Measurements from ENCODE around the gene FPR2.

FPR2 gene

DNA sequence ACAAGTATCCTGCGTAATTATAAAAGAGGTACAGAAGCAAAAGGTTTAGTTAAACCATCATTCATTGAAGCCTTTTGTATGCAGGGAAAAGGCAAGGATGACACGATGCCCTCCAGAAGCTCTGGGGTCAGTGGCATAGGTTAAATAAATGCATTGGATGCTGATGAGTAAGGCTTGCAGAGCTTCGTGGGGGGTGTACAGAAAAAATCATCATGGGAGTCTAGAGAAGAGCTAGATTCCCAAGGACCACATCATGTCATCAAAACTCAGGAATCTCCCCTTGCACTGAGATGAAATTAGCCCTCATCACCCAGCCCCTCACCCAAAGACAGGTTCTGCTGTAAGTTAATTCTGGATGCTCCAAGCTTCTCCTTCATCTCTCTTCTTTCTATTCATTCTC lies 17.6 kb upstream of the FPR2 start:
- Histone ChIP-seq H3K4me1 (ENCODE audit: control insufficient read depth, insufficient read depth, low read length) (peaks cover 10% of the 10 kb centered on the region), H3K9ac (ENCODE audit: low read depth, low read length) (peak overlapping the region; percentile 54), H3K4me3 (ENCODE audit: low read length) (no peak overlapping the region), H3K36me3 (ENCODE audit: insufficient read depth, low read length) (no peaks in the 10 kb centered on the region), H3K9me3 (replicated peaks; ENCODE audit: low read length) (no peaks in the 10 kb centered on the region), H3K27me3 (ENCODE audit: control insufficient read depth, insufficient read depth, low read length) (no peaks in the 10 kb centered on the region), H3K4me2 (ENCODE audit: low read length) (peak overlapping the region; percentile 68)

DNA sequence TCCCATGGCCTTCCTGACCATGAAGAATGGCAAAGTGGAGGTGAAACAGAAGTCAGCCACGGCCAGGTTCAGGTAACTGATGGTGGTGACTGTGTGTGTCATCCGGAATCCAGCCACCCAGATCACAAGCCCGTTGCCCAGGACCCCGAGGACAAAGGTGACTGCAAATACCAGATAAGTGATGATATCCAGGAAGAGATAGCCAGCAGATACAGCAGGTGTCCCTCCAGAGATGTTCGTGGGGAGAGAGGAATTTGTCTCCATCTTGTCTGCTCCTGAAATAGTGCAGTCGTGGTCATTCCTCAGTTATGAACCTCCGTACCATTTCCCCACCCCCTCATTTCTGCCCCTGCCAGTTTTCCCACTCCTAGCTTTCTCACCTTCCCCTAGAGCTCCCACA lies 14.2 kb upstream of the FPR2 start:
- peaks cover 4% of the 10 kb centered on the region for H3K4me1 ChIP-seq (ENCODE audit: control insufficient read depth, insufficient read depth, low read length)
- no peak overlapping the region for H3K4me2 ChIP-seq (ENCODE audit: low read length)
- H3K4me3 ChIP-seq (ENCODE audit: low read length): no peak overlapping the region
- H3K9me3 ChIP-seq (replicated peaks; ENCODE audit: low read length): no peaks in the 10 kb centered on the region
- no peak overlapping the region for H3K9ac ChIP-seq (ENCODE audit: low read depth, low read length)
- H3K27me3 ChIP-seq (ENCODE audit: control insufficient read depth, insufficient read depth, low read length): no peaks in the 10 kb centered on the region
- H3K36me3 ChIP-seq (ENCODE audit: insufficient read depth, low read length): no peaks in the 10 kb centered on the region

DNA sequence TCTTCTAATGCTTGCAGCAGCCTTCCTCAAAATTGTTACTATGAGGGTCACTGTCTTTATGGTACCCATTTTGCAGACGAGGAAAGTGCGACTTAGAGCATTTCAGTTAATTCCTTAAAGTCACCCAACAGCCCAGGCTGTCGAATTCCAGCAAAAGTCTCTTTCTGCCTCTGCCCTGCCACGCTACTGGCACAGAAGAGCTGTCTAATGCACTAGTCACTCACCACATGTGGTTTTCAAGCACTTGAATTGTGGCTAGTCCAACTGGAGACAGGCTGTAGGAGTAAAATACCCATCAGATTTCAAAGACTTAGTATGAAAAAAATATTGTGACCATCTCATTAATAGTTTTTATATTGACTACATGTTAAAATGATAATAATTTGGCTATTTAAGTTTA lies 11.0 kb upstream of the FPR2 start:
- no peaks in the 10 kb centered on the region for H3K27me3 ChIP-seq (ENCODE audit: control insufficient read depth, insufficient read depth, low read length)
- H3K9me3 ChIP-seq (replicated peaks; ENCODE audit: low read length): no peaks in the 10 kb centered on the region
- peaks cover 5% of the 10 kb centered on the region for H3K4me1 ChIP-seq (ENCODE audit: control insufficient read depth, insufficient read depth, low read length)
- no peak overlapping the region for H3K4me3 ChIP-seq (ENCODE audit: low read length)
- H3K9ac ChIP-seq (ENCODE audit: low read depth, low read length): no peak overlapping the region
- H3K4me2 ChIP-seq (ENCODE audit: low read length): peak overlapping the region; percentile 10
- no peaks in the 10 kb centered on the region for H3K36me3 ChIP-seq (ENCODE audit: insufficient read depth, low read length)

DNA sequence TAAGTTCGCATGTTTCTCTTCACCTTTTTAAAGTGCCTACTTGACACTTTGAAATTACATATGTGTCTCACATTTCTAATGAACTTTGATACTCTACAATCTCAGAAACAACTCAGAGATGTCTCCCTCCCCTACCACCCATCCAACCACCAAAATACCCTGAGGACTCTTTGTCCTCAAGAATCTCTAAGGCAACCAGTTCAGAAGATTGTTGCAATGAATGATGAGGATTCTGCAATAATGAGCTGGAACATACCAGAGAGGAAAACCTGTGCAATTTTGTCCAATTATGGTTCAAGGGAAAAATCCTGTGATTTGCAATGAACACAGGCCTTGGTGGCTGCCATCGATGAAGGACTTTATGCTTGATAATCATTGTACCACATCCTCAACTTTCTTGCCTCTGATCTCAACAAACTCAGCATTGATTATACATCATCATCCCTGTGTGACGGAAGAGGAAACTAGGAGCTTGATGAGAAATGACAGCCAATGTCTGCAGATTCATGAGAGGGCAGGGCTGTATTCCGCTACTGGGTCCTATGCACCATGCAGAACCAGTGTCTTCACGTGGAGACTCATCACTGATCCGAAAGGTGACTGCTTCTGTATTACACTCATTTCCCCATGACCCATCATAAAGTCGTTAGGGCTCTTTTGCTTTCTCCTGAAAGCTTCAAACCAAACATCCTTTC lies 10.4 kb upstream of the FPR2 start:
- Histone ChIP-seq H3K4me1 (ENCODE audit: control insufficient read depth, insufficient read depth, low read length) (peaks cover 5% of the 10 kb centered on the region), H3K9me3 (replicated peaks; ENCODE audit: low read length) (no peaks in the 10 kb centered on the region), H3K9ac (ENCODE audit: low read depth, low read length) (no peak overlapping the region), H3K4me3 (ENCODE audit: low read length) (no peak overlapping the region), H3K4me2 (ENCODE audit: low read length) (peak overlapping the region; percentile 10), H3K27me3 (ENCODE audit: control insufficient read depth, insufficient read depth, low read length) (no peaks in the 10 kb centered on the region), H3K36me3 (ENCODE audit: insufficient read depth, low read length) (no peaks in the 10 kb centered on the region)

DNA sequence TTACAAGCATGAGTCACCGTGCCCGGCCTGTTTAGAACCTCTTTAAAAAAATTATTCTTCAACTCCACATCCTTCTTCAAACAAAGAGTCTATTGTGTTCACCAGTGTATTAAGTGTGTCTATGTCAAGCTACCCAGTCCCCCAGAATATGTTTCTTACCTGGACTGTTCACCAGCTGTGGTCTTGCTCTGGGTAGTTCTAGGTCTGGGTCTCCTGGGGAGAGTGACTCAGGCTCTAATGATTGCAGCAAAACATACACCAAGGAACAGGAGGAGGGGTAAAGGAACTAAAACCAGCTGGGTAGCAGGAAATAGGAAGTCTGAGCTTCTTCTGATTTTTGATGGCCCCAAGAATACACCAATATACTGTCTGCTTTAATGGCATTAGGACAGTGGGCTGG lies 9.3 kb upstream of the FPR2 start, which contains the start of gene FPR1:
TSS of gene FPR1 (minus strand) at position 224 of the 400 bp plus-strand sequence. CDS start 4,884 bp downstream, outside the sequence.
- no peaks in the 10 kb centered on the region for H3K27me3 ChIP-seq (ENCODE audit: control insufficient read depth, insufficient read depth, low read length)
- no peaks in the 10 kb centered on the region for H3K9me3 ChIP-seq (replicated peaks; ENCODE audit: low read length)
- H3K4me3 ChIP-seq (ENCODE audit: low read length): no peak within 1 kb of the TSS
- peaks cover 5% of the 10 kb centered on the region for H3K4me1 ChIP-seq (ENCODE audit: control insufficient read depth, insufficient read depth, low read length)
- no peak within 1 kb of the TSS for H3K9ac ChIP-seq (ENCODE audit: low read depth, low read length)
- H3K36me3 ChIP-seq (ENCODE audit: insufficient read depth, low read length): no peaks in the 10 kb centered on the region
- no peak within 1 kb of the TSS for H3K4me2 ChIP-seq (ENCODE audit: low read length)

DNA sequence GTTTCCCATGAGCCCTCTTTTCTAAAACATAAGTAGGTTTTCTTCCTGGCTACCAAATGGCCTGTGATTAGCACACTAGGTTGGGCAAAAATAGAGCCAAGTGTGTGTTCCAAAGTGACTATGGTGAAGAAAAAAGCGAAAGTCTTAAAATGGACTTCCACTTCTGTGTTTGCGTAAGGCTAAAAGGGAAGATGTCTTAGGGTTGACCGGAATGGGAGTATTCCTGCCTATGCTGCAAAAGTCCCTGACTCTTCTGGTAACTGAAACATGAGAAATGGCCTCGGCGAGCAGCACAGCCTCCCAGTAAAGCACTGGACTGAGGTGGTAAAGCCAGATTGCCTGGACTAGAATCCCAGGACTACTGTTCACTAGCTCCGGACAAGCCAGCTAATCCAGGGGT lies 6.9 kb upstream of the FPR2 start:
- no peak overlapping the region for H3K9ac ChIP-seq (ENCODE audit: low read depth, low read length)
- no peaks in the 10 kb centered on the region for H3K36me3 ChIP-seq (ENCODE audit: insufficient read depth, low read length)
- H3K4me1 ChIP-seq (ENCODE audit: control insufficient read depth, insufficient read depth, low read length): peaks cover 5% of the 10 kb centered on the region
- no peak overlapping the region for H3K4me2 ChIP-seq (ENCODE audit: low read length)
- H3K9me3 ChIP-seq (replicated peaks; ENCODE audit: low read length): no peaks in the 10 kb centered on the region
- no peaks in the 10 kb centered on the region for H3K27me3 ChIP-seq (ENCODE audit: control insufficient read depth, insufficient read depth, low read length)
- H3K4me3 ChIP-seq (ENCODE audit: low read length): no peak overlapping the region

DNA sequence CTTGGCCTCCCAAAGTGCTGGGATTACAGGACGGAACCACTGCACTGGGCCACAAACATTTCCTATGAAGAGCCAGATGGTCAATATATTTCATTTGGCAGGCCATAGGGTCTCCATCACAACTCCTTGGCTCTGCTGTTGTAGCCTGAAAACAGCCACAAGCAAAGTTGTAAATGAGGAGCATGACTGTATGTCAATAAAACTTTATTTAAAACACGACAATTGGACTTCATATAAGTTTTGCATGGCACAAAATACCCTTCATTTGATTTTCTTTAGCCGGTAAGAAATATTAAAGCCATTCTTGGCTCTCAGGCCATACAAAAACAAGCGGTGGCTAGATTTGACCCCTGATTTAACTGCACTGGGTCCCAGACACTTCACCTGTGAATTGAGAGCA lies 6.2 kb upstream of the FPR2 start:
- Histone ChIP-seq H3K36me3 (ENCODE audit: insufficient read depth, low read length) (no peaks in the 10 kb centered on the region), H3K9ac (ENCODE audit: low read depth, low read length) (no peak overlapping the region), H3K9me3 (replicated peaks; ENCODE audit: low read length) (no peaks in the 10 kb centered on the region), H3K4me3 (ENCODE audit: low read length) (no peak overlapping the region), H3K4me2 (ENCODE audit: low read length) (no peak overlapping the region), H3K4me1 (ENCODE audit: control insufficient read depth, insufficient read depth, low read length) (peaks cover 5% of the 10 kb centered on the region), H3K27me3 (ENCODE audit: control insufficient read depth, insufficient read depth, low read length) (no peaks in the 10 kb centered on the region)

DNA sequence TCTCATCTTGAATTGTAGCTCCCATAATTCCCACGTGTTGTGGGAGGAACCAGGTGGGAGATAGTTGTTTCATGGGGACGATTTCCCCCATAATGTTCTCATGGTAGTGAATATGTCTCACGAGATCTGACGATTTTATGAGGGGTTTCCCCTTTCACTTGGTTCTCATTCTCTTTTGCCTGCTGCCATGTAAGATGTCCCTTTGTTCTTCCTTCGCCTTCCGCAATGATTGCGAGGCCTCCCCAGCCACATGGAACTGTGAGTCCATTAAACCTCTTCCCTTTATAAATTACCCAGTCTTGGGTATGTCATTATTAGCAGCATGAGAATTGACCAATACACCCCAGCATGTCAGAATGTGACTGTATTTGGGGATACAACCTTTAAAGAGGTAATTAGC lies 5.4 kb upstream of the FPR2 start:
- Histone ChIP-seq H3K4me3 (ENCODE audit: low read length) (no peak overlapping the region), H3K9me3 (replicated peaks; ENCODE audit: low read length) (no peaks in the 10 kb centered on the region), H3K4me2 (ENCODE audit: low read length) (no peak overlapping the region), H3K4me1 (ENCODE audit: control insufficient read depth, insufficient read depth, low read length) (peaks cover 5% of the 10 kb centered on the region), H3K9ac (ENCODE audit: low read depth, low read length) (no peak overlapping the region), H3K27me3 (ENCODE audit: control insufficient read depth, insufficient read depth, low read length) (no peaks in the 10 kb centered on the region), H3K36me3 (ENCODE audit: insufficient read depth, low read length) (no peaks in the 10 kb centered on the region)

DNA sequence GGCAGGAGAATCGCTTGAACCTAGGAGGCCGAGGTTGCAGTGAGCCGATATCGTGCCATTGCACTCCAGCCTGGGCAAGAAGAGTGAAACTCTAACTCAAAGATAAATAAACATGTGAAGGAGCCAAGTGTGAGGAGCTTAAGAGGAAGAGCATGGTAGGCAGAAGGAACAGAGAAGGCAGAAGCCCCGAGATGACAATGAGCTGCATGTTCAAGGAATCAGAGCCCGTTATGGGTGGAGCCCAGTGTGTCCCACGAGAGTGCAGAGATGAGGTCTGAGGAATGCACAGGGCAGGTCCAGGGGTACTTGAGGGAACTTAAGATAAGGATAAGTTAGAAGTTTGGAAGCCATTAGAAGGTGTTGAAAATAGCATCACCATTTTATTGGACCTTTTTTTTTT lies 716 bp downstream of the FPR2 start:
- H3K4me2 ChIP-seq (ENCODE audit: low read length): no peak overlapping the region
- no peaks in the 10 kb centered on the region for H3K4me1 ChIP-seq (ENCODE audit: control insufficient read depth, insufficient read depth, low read length)
- H3K36me3 ChIP-seq (ENCODE audit: insufficient read depth, low read length): no peaks in the 10 kb centered on the region
- no peak overlapping the region for H3K9ac ChIP-seq (ENCODE audit: low read depth, low read length)
- no peak overlapping the region for H3K4me3 ChIP-seq (ENCODE audit: low read length)
- no peaks in the 10 kb centered on the region for H3K9me3 ChIP-seq (replicated peaks; ENCODE audit: low read length)
- no peaks in the 10 kb centered on the region for H3K27me3 ChIP-seq (ENCODE audit: control insufficient read depth, insufficient read depth, low read length)

DNA sequence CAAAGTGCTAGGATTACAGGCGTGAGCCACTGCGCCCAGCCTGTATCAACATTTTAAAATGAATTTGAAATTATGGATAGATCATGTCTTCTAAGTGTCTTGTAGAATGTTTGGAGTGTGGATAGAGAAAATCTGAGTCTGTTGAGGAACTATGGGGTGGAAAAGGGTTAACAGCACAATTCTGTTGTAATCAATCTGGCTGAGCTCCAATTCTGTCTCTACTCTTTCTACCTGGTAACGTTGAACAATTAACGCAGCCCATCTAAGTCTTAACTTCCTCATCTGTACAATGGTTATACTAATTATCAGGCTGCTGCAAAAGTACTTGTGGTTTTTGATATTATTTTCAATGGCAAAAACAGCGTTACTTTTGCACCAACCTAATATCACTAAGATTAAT lies 4.1 kb downstream of the FPR2 start:
- H3K27me3 ChIP-seq (ENCODE audit: control insufficient read depth, insufficient read depth, low read length): no peaks in the 10 kb centered on the region
- no peak overlapping the region for H3K4me2 ChIP-seq (ENCODE audit: low read length)
- no peaks in the 10 kb centered on the region for H3K9me3 ChIP-seq (replicated peaks; ENCODE audit: low read length)
- no peak overlapping the region for H3K4me3 ChIP-seq (ENCODE audit: low read length)
- no peaks in the 10 kb centered on the region for H3K36me3 ChIP-seq (ENCODE audit: insufficient read depth, low read length)
- no peaks in the 10 kb centered on the region for H3K4me1 ChIP-seq (ENCODE audit: control insufficient read depth, insufficient read depth, low read length)
- H3K9ac ChIP-seq (ENCODE audit: low read depth, low read length): no peak overlapping the region

DNA sequence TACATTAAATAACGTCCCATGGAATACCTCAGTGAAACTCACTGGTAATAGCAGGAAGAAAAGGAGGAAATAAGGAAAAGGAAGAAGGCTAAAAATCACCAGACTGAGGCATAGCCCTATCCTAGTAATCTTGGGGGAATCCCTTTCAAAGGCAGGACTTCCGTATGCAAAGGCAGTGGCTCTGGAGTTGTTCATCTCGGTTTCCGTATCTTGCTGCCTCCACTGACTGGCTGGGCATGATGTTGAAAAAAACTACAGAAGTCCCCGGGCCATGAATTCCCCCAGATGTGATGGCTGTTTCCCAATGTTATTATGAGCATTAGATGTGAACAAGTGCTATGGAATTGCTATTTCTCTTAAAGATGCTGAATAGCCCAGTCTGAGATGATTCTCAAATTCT lies 5.5 kb downstream of the FPR2 start:
- Histone ChIP-seq H3K36me3 (ENCODE audit: insufficient read depth, low read length) (no peaks in the 10 kb centered on the region), H3K27me3 (ENCODE audit: control insufficient read depth, insufficient read depth, low read length) (no peaks in the 10 kb centered on the region), H3K4me3 (ENCODE audit: low read length) (no peak overlapping the region), H3K9me3 (replicated peaks; ENCODE audit: low read length) (no peaks in the 10 kb centered on the region), H3K4me2 (ENCODE audit: low read length) (no peak overlapping the region), H3K9ac (ENCODE audit: low read depth, low read length) (no peak overlapping the region), H3K4me1 (ENCODE audit: control insufficient read depth, insufficient read depth, low read length) (no peaks in the 10 kb centered on the region)

DNA sequence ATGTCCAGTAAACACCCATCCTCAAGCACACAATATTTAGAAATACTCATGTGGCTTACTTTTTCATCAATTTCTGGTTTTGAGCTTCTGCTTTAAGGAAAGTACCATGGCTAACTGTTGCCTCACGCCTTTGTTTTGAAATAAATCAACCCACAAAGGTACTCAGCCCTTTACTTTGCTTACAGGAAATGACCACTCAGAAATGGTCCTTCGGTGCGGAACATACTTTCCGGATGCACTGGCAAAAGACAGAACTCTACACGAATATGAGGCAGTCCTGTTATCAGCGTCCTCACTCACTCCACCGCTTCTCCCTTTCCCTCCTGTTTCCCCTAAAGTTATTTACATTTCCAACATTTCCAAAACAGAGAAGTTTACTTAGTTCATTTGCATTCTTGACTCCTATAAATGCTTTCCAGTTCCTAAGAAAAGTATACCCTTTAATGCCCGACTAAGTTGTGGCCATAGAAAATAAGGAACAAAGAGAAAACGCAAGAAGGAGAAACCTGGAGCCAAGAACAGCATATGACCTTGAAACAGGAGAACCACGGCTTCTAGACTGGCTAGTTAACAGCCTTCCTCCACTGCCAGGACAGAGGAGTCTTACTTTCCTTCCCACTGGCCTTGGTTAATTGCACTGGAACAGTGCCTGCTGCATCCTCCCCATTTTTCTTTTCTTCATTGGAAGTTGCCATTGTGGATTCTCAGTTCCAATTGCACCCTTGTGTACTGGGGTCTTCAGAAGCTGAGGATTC lies 10.6 kb downstream of the FPR2 start:
- Histone ChIP-seq H3K9me3 (replicated peaks; ENCODE audit: low read length) (no peaks in the 10 kb centered on the region), H3K9ac (ENCODE audit: low read depth, low read length) (no peak overlapping the region), H3K27me3 (ENCODE audit: control insufficient read depth, insufficient read depth, low read length) (no peaks in the 10 kb centered on the region), H3K4me2 (ENCODE audit: low read length) (no peak overlapping the region), H3K4me1 (ENCODE audit: control insufficient read depth, insufficient read depth, low read length) (no peaks in the 10 kb centered on the region), H3K36me3 (ENCODE audit: insufficient read depth, low read length) (no peaks in the 10 kb centered on the region), H3K4me3 (ENCODE audit: low read length) (no peak overlapping the region)

Data from skeletal muscle satellite cell (primary cell).